Measurements from ENCODE around the gene DPP6. TPM values are rescaled to one million over a fixed set of nuclear protein-coding genes. Genes with fewer than 3 reads are reported as not detected.

Gene DPP6
- total RNA-seq, 1 experiment from 2014 or later: not detected

DNA sequence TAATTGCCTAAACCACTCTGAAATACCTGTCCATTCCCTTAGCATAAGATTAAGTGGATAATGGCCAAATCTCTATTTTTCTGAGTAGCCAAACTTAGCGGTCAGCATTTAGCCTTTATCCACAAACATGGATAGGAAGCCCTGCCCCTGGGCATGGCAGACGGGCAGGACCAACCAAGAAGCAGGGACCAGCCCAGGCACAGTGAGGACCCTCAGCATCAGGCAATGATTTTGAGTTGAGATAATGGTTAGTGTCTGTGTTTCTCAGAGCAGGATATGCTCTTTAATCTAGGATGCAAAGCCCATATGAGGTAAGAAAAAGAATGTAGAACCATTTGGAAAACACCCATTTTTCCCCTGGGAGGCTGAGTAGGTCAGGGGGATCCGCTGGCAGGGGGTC, 131.7 kb downstream of the DPP6 start:
- CTCF ChIA-PET: no interaction called here
- POLR2A ChIA-PET (ENCODE audit: unreplicated experiment): no interaction called here
- Histone ChIP-seq H3K27me3 (ENCODE audit: insufficient read depth, low read depth) (peaks cover 63% of the 10 kb centered on the region), H3K27ac (no peak overlapping the region), H3F3A (ENCODE audit: insufficient read depth, low read depth) (no peaks in the 10 kb centered on the region), H3K36me3 (ENCODE audit: low read depth) (no peaks in the 10 kb centered on the region), H3K4me1 (replicated peaks; ENCODE audit: insufficient read depth) (no peaks in the 10 kb centered on the region), H3K79me2 (ENCODE audit: low read depth) (no peaks in the 10 kb centered on the region), H3K4me2 (no peak overlapping the region), H3K9me3 (ENCODE audit: insufficient read depth, low read depth) (no peaks in the 10 kb centered on the region), H4K20me1 (ENCODE audit: insufficient read depth) (no peaks in the 10 kb centered on the region), H3K4me3 (no peak overlapping the region), H2AFZ (no peak overlapping the region), H3K9me2 (ENCODE audit: insufficient read depth) (no peaks in the 10 kb centered on the region)
- TF ChIP-seq, protein P1, sequence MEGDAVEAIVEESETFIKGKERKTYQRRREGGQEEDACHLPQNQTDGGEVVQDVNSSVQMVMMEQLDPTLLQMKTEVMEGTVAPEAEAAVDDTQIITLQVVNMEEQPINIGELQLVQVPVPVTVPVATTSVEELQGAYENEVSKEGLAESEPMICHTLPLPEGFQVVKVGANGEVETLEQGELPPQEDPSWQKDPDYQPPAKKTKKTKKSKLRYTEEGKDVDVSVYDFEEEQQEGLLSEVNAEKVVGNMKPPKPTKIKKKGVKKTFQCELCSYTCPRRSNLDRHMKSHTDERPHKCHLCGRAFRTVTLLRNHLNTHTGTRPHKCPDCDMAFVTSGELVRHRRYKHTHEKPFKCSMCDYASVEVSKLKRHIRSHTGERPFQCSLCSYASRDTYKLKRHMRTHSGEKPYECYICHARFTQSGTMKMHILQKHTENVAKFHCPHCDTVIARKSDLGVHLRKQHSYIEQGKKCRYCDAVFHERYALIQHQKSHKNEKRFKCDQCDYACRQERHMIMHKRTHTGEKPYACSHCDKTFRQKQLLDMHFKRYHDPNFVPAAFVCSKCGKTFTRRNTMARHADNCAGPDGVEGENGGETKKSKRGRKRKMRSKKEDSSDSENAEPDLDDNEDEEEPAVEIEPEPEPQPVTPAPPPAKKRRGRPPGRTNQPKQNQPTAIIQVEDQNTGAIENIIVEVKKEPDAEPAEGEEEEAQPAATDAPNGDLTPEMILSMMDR (conservative IDR thresholded peaks at IDR 0.05): no peak
- TF ChIP-seq EZH2 (IDR thresholded peaks at IDR 0.05; ENCODE audit: low read depth): no peak
- no peak for DNase-seq
- intact Hi-C loops (cut with micrococcal nuclease; ENCODE audit: unreplicated experiment): no loop called here
- BruUV-seq (replicated peaks): no TSS peak

DNA sequence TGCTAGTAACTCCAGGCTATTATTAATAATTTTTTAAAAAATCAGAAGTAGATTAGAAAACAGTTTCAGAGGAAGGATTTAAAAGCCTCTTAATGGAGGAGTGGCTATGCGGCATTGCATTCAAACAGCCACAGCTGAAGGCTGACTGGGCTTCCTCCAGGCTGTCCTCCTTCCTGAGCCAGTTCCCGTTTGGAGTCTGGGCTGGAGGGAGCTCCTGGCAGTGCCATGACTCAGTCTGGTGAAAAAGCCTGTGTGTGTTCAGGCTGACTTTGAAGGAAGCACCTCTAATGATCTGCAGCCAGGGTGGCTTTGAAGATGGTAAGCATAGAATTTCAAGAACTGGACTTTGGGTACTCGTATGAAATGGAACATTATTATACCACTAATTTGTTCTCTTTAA, 134.6 kb downstream of the DPP6 start:
- DNase-seq: no peak
- Histone ChIP-seq H3K9me3 (ENCODE audit: insufficient read depth, low read depth) (no peaks in the 10 kb centered on the region), H3K4me1 (replicated peaks; ENCODE audit: insufficient read depth) (no peaks in the 10 kb centered on the region), H4K20me1 (ENCODE audit: insufficient read depth) (no peaks in the 10 kb centered on the region), H3F3A (ENCODE audit: insufficient read depth, low read depth) (no peaks in the 10 kb centered on the region), H3K36me3 (ENCODE audit: low read depth) (no peaks in the 10 kb centered on the region), H2AFZ (no peak overlapping the region), H3K27me3 (ENCODE audit: insufficient read depth, low read depth) (peaks cover 58% of the 10 kb centered on the region), H3K79me2 (ENCODE audit: low read depth) (no peaks in the 10 kb centered on the region), H3K27ac (no peak overlapping the region), H3K9me2 (ENCODE audit: insufficient read depth) (no peaks in the 10 kb centered on the region), H3K4me2 (no peak overlapping the region), H3K4me3 (no peak overlapping the region)
- POLR2A ChIA-PET (ENCODE audit: unreplicated experiment): no interaction called here
- TF ChIP-seq EZH2 (IDR thresholded peaks at IDR 0.05; ENCODE audit: low read depth): no peak
- TF ChIP-seq, protein P1 (conservative IDR thresholded peaks at IDR 0.05): no peak
- no TSS peak for BruUV-seq (replicated peaks)
- intact Hi-C loops (cut with micrococcal nuclease; ENCODE audit: unreplicated experiment): no loop called here
- CTCF ChIA-PET: interaction anchor here (0.5 kb wide), 1 partner anchor 449 kb away, joined by 7 read pairs; no protein-coding TSS in a partner anchor

DNA sequence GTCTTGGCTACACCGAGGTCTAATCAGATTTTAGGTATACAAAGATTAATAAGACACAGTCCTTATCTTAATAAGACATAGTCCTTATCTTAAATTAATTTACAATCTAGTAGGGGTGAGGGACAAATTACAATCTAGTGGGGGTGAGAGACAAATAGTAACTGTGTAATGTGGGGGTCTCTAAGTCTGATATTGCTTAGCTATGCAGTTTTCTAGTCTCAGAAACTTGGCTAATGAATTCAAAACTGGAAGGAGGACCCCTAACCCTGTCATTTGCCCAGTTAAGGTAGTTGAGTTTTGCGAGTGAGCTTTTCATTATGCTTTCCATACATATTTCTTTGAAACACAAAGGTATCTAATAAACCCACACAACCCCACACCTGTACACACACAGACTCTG, 136.1 kb downstream of the DPP6 start:
- no TSS peak for BruUV-seq (replicated peaks)
- H3K9me2 ChIP-seq (ENCODE audit: insufficient read depth): no peaks in the 10 kb centered on the region
- POLR2A ChIA-PET (ENCODE audit: unreplicated experiment): no interaction called here
- no peaks in the 10 kb centered on the region for H3K9me3 ChIP-seq (ENCODE audit: insufficient read depth, low read depth)
- H3K27me3 ChIP-seq (ENCODE audit: insufficient read depth, low read depth): peaks cover 43% of the 10 kb centered on the region
- no peak overlapping the region for H2AFZ ChIP-seq
- CTCF ChIA-PET: no interaction called here
- H4K20me1 ChIP-seq (ENCODE audit: insufficient read depth): no peaks in the 10 kb centered on the region
- no peak overlapping the region for H3K4me3 ChIP-seq
- no peaks in the 10 kb centered on the region for H3F3A ChIP-seq (ENCODE audit: insufficient read depth, low read depth)
- no peak overlapping the region for H3K4me2 ChIP-seq
- no peak overlapping the region for H3K27ac ChIP-seq
- DNase-seq: no peak
- H3K36me3 ChIP-seq (ENCODE audit: low read depth): no peaks in the 10 kb centered on the region
- no peaks in the 10 kb centered on the region for H3K79me2 ChIP-seq (ENCODE audit: low read depth)
- no peak for TF ChIP-seq EZH2 (IDR thresholded peaks at IDR 0.05; ENCODE audit: low read depth)
- TF ChIP-seq, protein P1 (conservative IDR thresholded peaks at IDR 0.05): no peak
- H3K4me1 ChIP-seq (replicated peaks; ENCODE audit: insufficient read depth): no peaks in the 10 kb centered on the region
- intact Hi-C loops (cut with micrococcal nuclease; ENCODE audit: unreplicated experiment): no loop called here
